ENCODE measurements around the gene TCF4. TPM values are rescaled to one million over a fixed set of nuclear protein-coding genes. Genes with fewer than 3 reads are reported as not detected.

TCF4 gene
- total RNA-seq, 1 donor from 2014 or later: 344 TPM

- no peak for DNase-seq (ENCODE audit: extremely low read depth, low read depth, low spot score)
Measured at GRCh38 chr18:55248495-55248894, 339.5 kb downstream of the TCF4 start.

GRCh38 chr18:55247032-55247431 is 341.0 kb downstream of the TCF4 start:
- no peak for DNase-seq (ENCODE audit: extremely low read depth, low read depth, low spot score)

- DNase-seq (ENCODE audit: extremely low read depth, low read depth, low spot score): no peak
Measured at GRCh38 chr18:55246278-55246677, 341.7 kb downstream of the TCF4 start.

GRCh38 chr18:55245211-55245614 is 342.8 kb downstream of the TCF4 start:
- DNase-seq (ENCODE audit: extremely low read depth, low read depth, low spot score): no peak

GRCh38 chr18:55244546-55244945 is 343.4 kb downstream of the TCF4 start:
- no peak for DNase-seq (ENCODE audit: extremely low read depth, low read depth, low spot score)

GRCh38 chr18:55243857-55244256 is 344.1 kb downstream of the TCF4 start:
- DNase-seq (ENCODE audit: extremely low read depth, low read depth, low spot score): no peak

GRCh38 chr18:55243255-55243654 is 344.7 kb downstream of the TCF4 start:
- DNase-seq (ENCODE audit: extremely low read depth, low read depth, low spot score): no peak

- DNase-seq (ENCODE audit: extremely low read depth, low read depth, low spot score): no peak
Measured at GRCh38 chr18:55240978-55241377, 347.0 kb downstream of the TCF4 start.

- DNase-seq (ENCODE audit: extremely low read depth, low read depth, low spot score): no peak
Measured at GRCh38 chr18:55239740-55240139, 348.3 kb downstream of the TCF4 start.

GRCh38 chr18:55237660-55238059 is 350.3 kb downstream of the TCF4 start:
- DNase-seq (ENCODE audit: extremely low read depth, low read depth, low spot score): no peak

GRCh38 chr18:55236150-55236931 is 351.7 kb downstream of the TCF4 start:
- DNase-seq (ENCODE audit: extremely low read depth, low read depth, low spot score): no peak

- DNase-seq (ENCODE audit: extremely low read depth, low read depth, low spot score): no peak
Measured at GRCh38 chr18:55235094-55235461, 352.9 kb downstream of the TCF4 start.

- DNase-seq (ENCODE audit: extremely low read depth, low read depth, low spot score): no peak
Measured at GRCh38 chr18:55234366-55235093, 353.5 kb downstream of the TCF4 start.

GRCh38 chr18:55233857-55234256 is 354.1 kb downstream of the TCF4 start:
- DNase-seq (ENCODE audit: extremely low read depth, low read depth, low spot score): no peak

GRCh38 chr18:55232506-55232905 is 355.5 kb downstream of the TCF4 start:
- DNase-seq (ENCODE audit: extremely low read depth, low read depth, low spot score): no peak

- no peak for DNase-seq (ENCODE audit: extremely low read depth, low read depth, low spot score)
Measured at GRCh38 chr18:55229682-55230081, 358.3 kb downstream of the TCF4 start.

GRCh38 chr18:55228707-55229106 is 359.3 kb downstream of the TCF4 start:
- no peak for DNase-seq (ENCODE audit: extremely low read depth, low read depth, low spot score)

GRCh38 chr18:55228191-55228590 is 359.8 kb downstream of the TCF4 start:
- no peak for DNase-seq (ENCODE audit: extremely low read depth, low read depth, low spot score)

- no peak for DNase-seq (ENCODE audit: extremely low read depth, low read depth, low spot score)
Measured at GRCh38 chr18:55227771-55228170, 360.2 kb downstream of the TCF4 start.

- no peak for DNase-seq (ENCODE audit: extremely low read depth, low read depth, low spot score)
Measured at GRCh38 chr18:55226044-55226443, 361.9 kb downstream of the TCF4 start.

GRCh38 chr18:55224086-55224625 is 363.8 kb downstream of the TCF4 start:
- no peak for DNase-seq (ENCODE audit: extremely low read depth, low read depth, low spot score)

- DNase-seq (ENCODE audit: extremely low read depth, low read depth, low spot score): no peak
Measured at GRCh38 chr18:55221622-55222021, 366.4 kb downstream of the TCF4 start.

All from glomerular endothelial cell (primary cell).